ENCODE results near the gene MYO3B. TPM values are rescaled to one million over a fixed set of nuclear protein-coding genes. Genes with fewer than 3 reads are reported as not detected.

MYO3B gene
- total and polyA plus RNA-seq, 2 donors: 0.64 to 0.71 TPM

- H3K36me3 ChIP-seq (ENCODE audit: control insufficient read depth in 2 of 2, insufficient read depth in 2 of 2, low read length in 1 of 2): no peaks in the 10 kb centered on the region
- no peak for DNase-seq (ENCODE audit: low read depth in 6 of 9, low spot score in 9 of 9)
- no peaks in the 10 kb centered on the region for H3K9me3 ChIP-seq (ENCODE audit: control insufficient read depth in 2 of 2, insufficient read depth in 1 of 2, low read length in 1 of 2)
- WGBS: 93% methylated on average over 2 of the region's 2 CpGs
- no peak overlapping the region for H3K4me3 ChIP-seq (ENCODE audit: low read length in 2 of 2)
- no peaks in the 10 kb centered on the region for H3K27me3 ChIP-seq (ENCODE audit: control insufficient read depth in 2 of 2, insufficient read depth in 1 of 2, low read length in 1 of 2)
- H3K27ac ChIP-seq (ENCODE audit: low read depth in 1 of 2, low read length in 1 of 2): no peak overlapping the region
- no peaks in the 10 kb centered on the region for H3K4me1 ChIP-seq (ENCODE audit: control insufficient read depth in 2 of 2, insufficient read depth in 2 of 2, low read length in 2 of 2)
Measured at GRCh38 chr2:170236680-170237047, 58.7 kb downstream of the MYO3B start.

GRCh38 chr2:170237572-170238120 is 59.7 kb downstream of the MYO3B start:
- no peak for DNase-seq (ENCODE audit: low read depth in 6 of 9, low spot score in 9 of 9)
- H3K4me1 ChIP-seq (ENCODE audit: control insufficient read depth in 2 of 2, insufficient read depth in 2 of 2, low read length in 2 of 2): no peaks in the 10 kb centered on the region
- H3K27me3 ChIP-seq (ENCODE audit: control insufficient read depth in 2 of 2, insufficient read depth in 1 of 2, low read length in 1 of 2): no peaks in the 10 kb centered on the region
- no peaks in the 10 kb centered on the region for H3K36me3 ChIP-seq (ENCODE audit: control insufficient read depth in 2 of 2, insufficient read depth in 2 of 2, low read length in 1 of 2)
- 85% methylated on average over 4 of the region's 4 CpGs for WGBS
- H3K27ac ChIP-seq (ENCODE audit: low read depth in 1 of 2, low read length in 1 of 2): no peak overlapping the region
- H3K9me3 ChIP-seq (ENCODE audit: control insufficient read depth in 2 of 2, insufficient read depth in 1 of 2, low read length in 1 of 2): no peaks in the 10 kb centered on the region
- no peak overlapping the region for H3K4me3 ChIP-seq (ENCODE audit: low read length in 2 of 2)

GRCh38 chr2:170238776-170239175 is 60.8 kb downstream of the MYO3B start:
- Histone ChIP-seq H3K27me3 (ENCODE audit: control insufficient read depth in 2 of 2, insufficient read depth in 1 of 2, low read length in 1 of 2) (no peaks in the 10 kb centered on the region), H3K4me1 (ENCODE audit: control insufficient read depth in 2 of 2, insufficient read depth in 2 of 2, low read length in 2 of 2) (no peaks in the 10 kb centered on the region), H3K9me3 (ENCODE audit: control insufficient read depth in 2 of 2, insufficient read depth in 1 of 2, low read length in 1 of 2) (no peaks in the 10 kb centered on the region), H3K27ac (ENCODE audit: low read depth in 1 of 2, low read length in 1 of 2) (no peak overlapping the region), H3K36me3 (ENCODE audit: control insufficient read depth in 2 of 2, insufficient read depth in 2 of 2, low read length in 1 of 2) (no peaks in the 10 kb centered on the region), H3K4me3 (ENCODE audit: low read length in 2 of 2) (no peak overlapping the region)
- WGBS: 93% methylated on average over 4 of the region's 4 CpGs
- no peak for DNase-seq (ENCODE audit: low read depth in 6 of 9, low spot score in 9 of 9)

- no peak for DNase-seq (ENCODE audit: low read depth in 6 of 9, low spot score in 9 of 9)
- WGBS: 59% methylated on average over 2 of the region's 2 CpGs
- Histone ChIP-seq H3K4me1 (ENCODE audit: control insufficient read depth in 2 of 2, insufficient read depth in 2 of 2, low read length in 2 of 2) (no peaks in the 10 kb centered on the region), H3K9me3 (ENCODE audit: control insufficient read depth in 2 of 2, insufficient read depth in 1 of 2, low read length in 1 of 2) (no peaks in the 10 kb centered on the region), H3K4me3 (ENCODE audit: low read length in 2 of 2) (no peak overlapping the region), H3K36me3 (ENCODE audit: control insufficient read depth in 2 of 2, insufficient read depth in 2 of 2, low read length in 1 of 2) (no peaks in the 10 kb centered on the region), H3K27ac (ENCODE audit: low read depth in 1 of 2, low read length in 1 of 2) (no peak overlapping the region), H3K27me3 (ENCODE audit: control insufficient read depth in 2 of 2, insufficient read depth in 1 of 2, low read length in 1 of 2) (no peaks in the 10 kb centered on the region)
Measured at GRCh38 chr2:170240629-170241028, 62.7 kb downstream of the MYO3B start.

- H3K4me1 ChIP-seq (ENCODE audit: control insufficient read depth in 2 of 2, insufficient read depth in 2 of 2, low read length in 2 of 2): no peaks in the 10 kb centered on the region
- DNase-seq (ENCODE audit: low read depth in 6 of 9, low spot score in 9 of 9): no peak
Measured at GRCh38 chr2:170241756-170242155, 63.8 kb downstream of the MYO3B start.

GRCh38 chr2:170243118-170243837 is 65.3 kb downstream of the MYO3B start:
- WGBS: 92% methylated on average over 2 of the region's 2 CpGs
- H3K4me1 ChIP-seq (ENCODE audit: control insufficient read depth in 2 of 2, insufficient read depth in 2 of 2, low read length in 2 of 2): no peaks in the 10 kb centered on the region

More at GRCh38 chr2:170241756-170242155, 63.8 kb downstream of the MYO3B start:
- Histone ChIP-seq H3K27ac (ENCODE audit: low read depth in 1 of 2, low read length in 1 of 2) (no peak overlapping the region), H3K9me3 (ENCODE audit: control insufficient read depth in 2 of 2, insufficient read depth in 1 of 2, low read length in 1 of 2) (no peaks in the 10 kb centered on the region), H3K27me3 (ENCODE audit: control insufficient read depth in 2 of 2, insufficient read depth in 1 of 2, low read length in 1 of 2) (no peaks in the 10 kb centered on the region), H3K4me3 (ENCODE audit: low read length in 2 of 2) (no peak overlapping the region), H3K36me3 (ENCODE audit: control insufficient read depth in 2 of 2, insufficient read depth in 2 of 2, low read length in 1 of 2) (no peaks in the 10 kb centered on the region)
- 91% methylated on average over 2 of the region's 2 CpGs for WGBS

GRCh38 chr2:170243898-170244297 is 66.0 kb downstream of the MYO3B start:
- Histone ChIP-seq H3K4me3 (ENCODE audit: low read length in 2 of 2) (no peak overlapping the region), H3K36me3 (ENCODE audit: control insufficient read depth in 2 of 2, insufficient read depth in 2 of 2, low read length in 1 of 2) (no peaks in the 10 kb centered on the region), H3K27me3 (ENCODE audit: control insufficient read depth in 2 of 2, insufficient read depth in 1 of 2, low read length in 1 of 2) (no peaks in the 10 kb centered on the region), H3K9me3 (ENCODE audit: control insufficient read depth in 2 of 2, insufficient read depth in 1 of 2, low read length in 1 of 2) (no peaks in the 10 kb centered on the region), H3K4me1 (ENCODE audit: control insufficient read depth in 2 of 2, insufficient read depth in 2 of 2, low read length in 2 of 2) (no peaks in the 10 kb centered on the region), H3K27ac (ENCODE audit: low read depth in 1 of 2, low read length in 1 of 2) (no peak overlapping the region)
- DNase-seq (ENCODE audit: low read depth in 6 of 9, low spot score in 9 of 9): no peak
- 75% methylated on average over 4 of the region's 4 CpGs for WGBS

More at GRCh38 chr2:170243118-170243837, 65.3 kb downstream of the MYO3B start:
- Histone ChIP-seq H3K4me3 (ENCODE audit: low read length in 2 of 2) (no peak overlapping the region), H3K36me3 (ENCODE audit: control insufficient read depth in 2 of 2, insufficient read depth in 2 of 2, low read length in 1 of 2) (no peaks in the 10 kb centered on the region), H3K27ac (ENCODE audit: low read depth in 1 of 2, low read length in 1 of 2) (no peak overlapping the region), H3K27me3 (ENCODE audit: control insufficient read depth in 2 of 2, insufficient read depth in 1 of 2, low read length in 1 of 2) (no peaks in the 10 kb centered on the region), H3K9me3 (ENCODE audit: control insufficient read depth in 2 of 2, insufficient read depth in 1 of 2, low read length in 1 of 2) (no peaks in the 10 kb centered on the region)
- no peak for DNase-seq (ENCODE audit: low read depth in 6 of 9, low spot score in 9 of 9)

GRCh38 chr2:170244555-170244954 is 66.6 kb downstream of the MYO3B start:
- 95% methylated on average over 4 of the region's 4 CpGs for WGBS
- H3K4me1 ChIP-seq (ENCODE audit: control insufficient read depth in 2 of 2, insufficient read depth in 2 of 2, low read length in 2 of 2): no peaks in the 10 kb centered on the region
- no peak for DNase-seq (ENCODE audit: low read depth in 6 of 9, low spot score in 9 of 9)
- no peaks in the 10 kb centered on the region for H3K27me3 ChIP-seq (ENCODE audit: control insufficient read depth in 2 of 2, insufficient read depth in 1 of 2, low read length in 1 of 2)
- H3K27ac ChIP-seq (ENCODE audit: low read depth in 1 of 2, low read length in 1 of 2): no peak overlapping the region
- H3K9me3 ChIP-seq (ENCODE audit: control insufficient read depth in 2 of 2, insufficient read depth in 1 of 2, low read length in 1 of 2): no peaks in the 10 kb centered on the region
- H3K4me3 ChIP-seq (ENCODE audit: low read length in 2 of 2): no peak overlapping the region
- H3K36me3 ChIP-seq (ENCODE audit: control insufficient read depth in 2 of 2, insufficient read depth in 2 of 2, low read length in 1 of 2): no peaks in the 10 kb centered on the region

GRCh38 chr2:170245312-170245711 is 67.4 kb downstream of the MYO3B start:
- Histone ChIP-seq H3K27ac (ENCODE audit: low read depth in 1 of 2, low read length in 1 of 2) (no peak overlapping the region), H3K9me3 (ENCODE audit: control insufficient read depth in 2 of 2, insufficient read depth in 1 of 2, low read length in 1 of 2) (no peaks in the 10 kb centered on the region), H3K4me3 (ENCODE audit: low read length in 2 of 2) (no peak overlapping the region), H3K27me3 (ENCODE audit: control insufficient read depth in 2 of 2, insufficient read depth in 1 of 2, low read length in 1 of 2) (no peaks in the 10 kb centered on the region), H3K4me1 (ENCODE audit: control insufficient read depth in 2 of 2, insufficient read depth in 2 of 2, low read length in 2 of 2) (no peaks in the 10 kb centered on the region), H3K36me3 (ENCODE audit: control insufficient read depth in 2 of 2, insufficient read depth in 2 of 2, low read length in 1 of 2) (no peaks in the 10 kb centered on the region)
- 97% methylated on average over 3 of the region's 3 CpGs for WGBS
- DNase-seq (ENCODE audit: low read depth in 6 of 9, low spot score in 9 of 9): no peak
